ENCODE measurements around the gene COX4I1.
A peak's percentile ranks its signal among the peaks of the same experiment; 100 is the strongest.

COX4I1 gene

DNA sequence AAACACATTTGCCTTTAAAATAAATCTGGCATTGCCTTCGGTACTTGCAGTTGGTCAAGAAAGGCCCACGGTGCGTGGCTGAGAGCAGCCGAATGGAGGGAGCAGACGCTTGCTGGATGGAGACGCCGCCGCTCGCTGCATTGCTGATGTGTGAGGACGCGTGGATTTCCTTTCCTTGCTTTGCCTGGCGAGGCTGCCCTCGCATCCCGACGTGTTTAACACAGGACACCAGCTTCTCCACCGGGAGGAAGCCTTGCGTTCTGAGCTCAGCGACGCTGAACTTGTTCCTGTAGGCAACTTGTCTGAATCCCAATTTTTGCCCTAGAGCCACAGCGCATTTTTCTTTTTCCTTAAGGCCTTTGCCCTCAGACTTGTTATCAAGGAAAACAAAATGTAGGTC lies 45.8 kb downstream of the COX4I1 start:
- no peak overlapping the region for H3K4me3 ChIP-seq (ENCODE audit: low read depth in 1 of 2, low read length in 2 of 2)
- H3K27me3 ChIP-seq (ENCODE audit: control insufficient read depth in 1 of 2, insufficient read depth in 2 of 2, low read length in 2 of 2): no peaks in the 10 kb centered on the region

DNA sequence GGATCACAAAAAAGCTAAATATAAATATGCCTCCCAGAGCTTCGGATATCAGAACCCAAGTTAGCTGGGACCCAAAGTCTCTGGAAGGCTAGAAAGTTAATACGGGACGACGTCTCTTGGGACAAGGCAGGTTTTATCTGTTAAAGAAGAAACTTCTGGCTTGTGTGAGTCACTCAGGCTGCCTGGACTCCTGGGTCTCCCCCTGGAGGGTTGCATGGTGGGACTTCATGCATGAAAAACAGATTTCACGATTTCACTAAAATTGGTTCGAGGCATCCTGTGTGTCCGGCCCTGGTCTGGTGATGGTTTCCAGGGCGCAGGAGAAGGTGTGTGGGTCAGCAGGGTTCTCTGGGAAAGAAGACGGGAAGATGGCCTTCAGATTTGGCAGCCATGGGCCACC lies 47.0 kb downstream of the COX4I1 start:
- Histone ChIP-seq H3K9ac (ENCODE audit: low read depth in 1 of 2, low read length in 2 of 2) (no peak overlapping the region), H3K27ac (ENCODE audit: low read depth, low read length) (no peak overlapping the region), H3K27me3 (ENCODE audit: control insufficient read depth in 1 of 2, insufficient read depth in 2 of 2, low read length in 2 of 2) (no peaks in the 10 kb centered on the region), H3K36me3 (ENCODE audit: control insufficient read depth in 1 of 2, insufficient read depth in 2 of 2, low read length in 2 of 2) (no peaks in the 10 kb centered on the region), H3K4me3 (ENCODE audit: low read depth in 1 of 2, low read length in 2 of 2) (no peak overlapping the region), H3K9me3 (ENCODE audit: control insufficient read depth in 1 of 2, low read length in 2 of 2) (no peaks in the 10 kb centered on the region), H3K4me1 (ENCODE audit: control insufficient read depth in 1 of 2, insufficient read depth in 2 of 2, low read length in 2 of 2) (peaks cover 0 to 19% of the 10 kb centered on the region in 2 donors)

More for the DNA sequence above, 45.8 kb downstream of the COX4I1 start:
- Histone ChIP-seq H3K36me3 (ENCODE audit: control insufficient read depth in 1 of 2, insufficient read depth in 2 of 2, low read length in 2 of 2) (no peaks in the 10 kb centered on the region), H3K4me1 (ENCODE audit: control insufficient read depth in 1 of 2, insufficient read depth in 2 of 2, low read length in 2 of 2) (peaks cover 0 to 16% of the 10 kb centered on the region in 2 donors), H3K9me3 (ENCODE audit: control insufficient read depth in 1 of 2, low read length in 2 of 2) (no peaks in the 10 kb centered on the region), H3K9ac (ENCODE audit: low read depth in 1 of 2, low read length in 2 of 2) (no peak overlapping the region), H3K27ac (ENCODE audit: low read depth, low read length) (no peak overlapping the region)

DNA sequence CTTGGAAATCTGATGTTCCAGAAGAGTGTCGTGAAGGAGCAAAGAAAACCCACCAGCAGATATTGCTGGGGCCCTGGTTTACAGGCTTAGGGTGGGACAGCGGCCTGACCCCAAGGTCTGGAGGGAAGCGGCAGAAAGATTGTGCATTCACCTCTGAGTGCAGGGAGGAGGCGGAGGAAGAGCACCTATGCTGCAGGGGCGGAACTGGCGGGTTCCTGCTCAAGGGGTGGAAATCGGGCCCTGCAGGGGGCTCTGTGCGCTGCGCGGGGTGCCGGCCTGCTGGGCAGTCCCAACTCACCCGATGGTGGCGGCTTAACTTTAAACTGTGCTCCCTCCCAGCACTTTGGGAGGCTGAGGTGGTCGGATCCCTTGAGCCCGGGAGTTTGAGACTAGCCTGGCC lies 47.5 kb downstream of the COX4I1 start:
- Histone ChIP-seq H3K9ac (ENCODE audit: low read depth in 1 of 2, low read length in 2 of 2) (no peak overlapping the region), H3K27ac (ENCODE audit: low read depth, low read length) (no peak overlapping the region), H3K9me3 (ENCODE audit: control insufficient read depth in 1 of 2, low read length in 2 of 2) (no peaks in the 10 kb centered on the region)

DNA sequence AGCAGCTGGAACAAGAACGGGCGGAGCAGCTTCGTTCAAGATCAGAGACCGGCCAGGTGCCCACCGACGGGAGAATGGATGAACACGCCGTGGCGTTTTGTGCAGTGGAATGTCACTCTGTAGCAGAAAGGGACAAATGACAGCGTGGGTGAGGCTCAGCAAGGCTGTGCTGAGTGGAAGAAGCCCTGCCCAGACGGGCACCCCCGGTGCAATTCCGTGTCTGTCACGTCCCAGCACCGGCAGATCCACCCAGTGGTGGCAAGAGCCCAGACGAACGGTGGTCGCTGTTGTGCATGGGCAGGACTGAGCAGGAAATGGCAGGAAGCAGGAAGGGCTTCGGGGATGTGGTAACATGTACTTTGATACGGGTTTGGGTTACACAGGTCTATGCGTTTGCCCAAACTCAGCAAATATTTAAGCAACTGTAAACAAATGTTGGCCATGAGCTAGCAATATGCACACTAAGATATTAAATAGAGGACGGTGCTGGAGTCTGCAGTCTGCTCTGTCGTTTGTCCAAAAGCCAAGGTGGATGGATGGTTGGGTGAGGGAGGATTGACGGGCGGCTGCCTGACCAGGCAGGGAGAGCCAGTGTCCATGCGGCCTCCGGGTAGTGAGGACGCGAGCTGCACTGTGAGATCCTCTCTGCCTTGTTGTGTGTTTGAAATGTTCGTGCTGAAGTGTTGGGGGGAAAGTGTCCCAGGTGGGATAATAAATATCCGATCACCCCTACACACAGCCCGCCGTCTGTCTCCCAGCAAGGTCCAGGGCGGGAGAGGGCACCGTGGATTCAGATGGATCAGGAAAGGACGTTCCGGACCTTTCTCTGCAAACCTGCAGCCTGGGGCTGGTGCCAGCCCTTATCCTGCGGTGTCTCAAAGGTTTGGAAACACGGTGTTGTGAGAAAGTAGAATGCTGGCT lies 48.4 kb downstream of the COX4I1 start:
- H3K27ac ChIP-seq (ENCODE audit: low read depth, low read length): no peak overlapping the region
- no peaks in the 10 kb centered on the region for H3K27me3 ChIP-seq (ENCODE audit: control insufficient read depth in 1 of 2, insufficient read depth in 2 of 2, low read length in 2 of 2)
- H3K4me3 ChIP-seq (ENCODE audit: low read depth in 1 of 2, low read length in 2 of 2): peak overlapping the region; percentile 31 to 63
- peaks cover 0 to 19% of the 10 kb centered on the region in 2 donors for H3K4me1 ChIP-seq (ENCODE audit: control insufficient read depth in 1 of 2, insufficient read depth in 2 of 2, low read length in 2 of 2)
- H3K9me3 ChIP-seq (ENCODE audit: control insufficient read depth in 1 of 2, low read length in 2 of 2): no peaks in the 10 kb centered on the region
- no peak overlapping the region for H3K9ac ChIP-seq (ENCODE audit: low read depth in 1 of 2, low read length in 2 of 2)
- H3K36me3 ChIP-seq (ENCODE audit: control insufficient read depth in 1 of 2, insufficient read depth in 2 of 2, low read length in 2 of 2): no peaks in the 10 kb centered on the region

More for the DNA sequence above, 47.5 kb downstream of the COX4I1 start:
- Histone ChIP-seq H3K4me1 (ENCODE audit: control insufficient read depth in 1 of 2, insufficient read depth in 2 of 2, low read length in 2 of 2) (peaks cover 0 to 19% of the 10 kb centered on the region in 2 donors), H3K36me3 (ENCODE audit: control insufficient read depth in 1 of 2, insufficient read depth in 2 of 2, low read length in 2 of 2) (no peaks in the 10 kb centered on the region), H3K27me3 (ENCODE audit: control insufficient read depth in 1 of 2, insufficient read depth in 2 of 2, low read length in 2 of 2) (no peaks in the 10 kb centered on the region), H3K4me3 (ENCODE audit: low read depth in 1 of 2, low read length in 2 of 2) (no peak overlapping the region)

DNA sequence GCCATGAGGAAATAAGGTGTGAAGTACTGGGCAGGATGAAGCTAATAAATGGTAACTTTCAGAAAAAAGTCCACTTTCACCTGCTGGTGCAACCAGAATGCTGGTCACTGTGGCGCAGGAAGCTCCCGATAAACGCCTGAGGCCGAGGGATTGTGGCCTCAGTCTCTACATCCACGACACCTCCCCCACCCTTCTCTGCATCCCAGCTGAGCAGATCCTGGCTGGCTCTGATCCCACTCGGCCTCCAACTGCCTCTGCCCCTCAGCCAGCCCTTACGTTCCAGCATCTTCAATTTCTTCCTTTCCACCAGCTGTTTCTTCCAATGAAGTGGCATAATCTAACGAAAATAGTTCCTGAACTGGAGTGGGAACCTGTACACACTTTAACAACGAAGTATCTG lies 49.5 kb downstream of the COX4I1 start:
- Histone ChIP-seq H3K27ac (ENCODE audit: low read depth, low read length) (no peak overlapping the region), H3K4me1 (ENCODE audit: control insufficient read depth in 1 of 2, insufficient read depth in 2 of 2, low read length in 2 of 2) (peaks cover 0 to 19% of the 10 kb centered on the region in 2 donors), H3K9ac (ENCODE audit: low read depth in 1 of 2, low read length in 2 of 2) (no peak overlapping the region), H3K4me3 (ENCODE audit: low read depth in 1 of 2, low read length in 2 of 2) (no peak overlapping the region), H3K36me3 (ENCODE audit: control insufficient read depth in 1 of 2, insufficient read depth in 2 of 2, low read length in 2 of 2) (no peaks in the 10 kb centered on the region), H3K27me3 (ENCODE audit: control insufficient read depth in 1 of 2, insufficient read depth in 2 of 2, low read length in 2 of 2) (no peaks in the 10 kb centered on the region), H3K9me3 (ENCODE audit: control insufficient read depth in 1 of 2, low read length in 2 of 2) (no peaks in the 10 kb centered on the region)

DNA sequence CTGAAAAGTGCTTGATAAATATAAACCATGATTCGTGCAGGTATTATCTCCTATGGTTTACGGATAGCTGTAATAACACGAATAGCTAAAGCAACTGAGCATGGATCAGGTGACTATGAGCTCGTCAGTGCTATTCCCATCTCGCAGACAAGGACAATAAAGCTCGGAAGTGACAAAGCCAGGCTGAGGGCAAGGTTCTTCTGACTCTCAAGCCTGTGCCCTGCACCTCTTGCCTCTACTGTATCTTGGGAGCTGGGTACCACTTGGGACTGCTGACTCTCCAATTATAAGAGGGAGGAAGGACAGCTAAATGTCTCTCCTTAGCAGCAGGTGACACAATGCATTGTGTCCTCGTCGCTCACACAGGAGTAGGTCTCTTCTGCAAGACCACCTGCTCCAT lies 49.9 kb downstream of the COX4I1 start:
- Histone ChIP-seq H3K9ac (ENCODE audit: low read depth in 1 of 2, low read length in 2 of 2) (no peak overlapping the region), H3K36me3 (ENCODE audit: control insufficient read depth in 1 of 2, insufficient read depth in 2 of 2, low read length in 2 of 2) (no peaks in the 10 kb centered on the region), H3K4me1 (ENCODE audit: control insufficient read depth in 1 of 2, insufficient read depth in 2 of 2, low read length in 2 of 2) (peaks cover 0 to 19% of the 10 kb centered on the region in 2 donors), H3K9me3 (ENCODE audit: control insufficient read depth in 1 of 2, low read length in 2 of 2) (no peaks in the 10 kb centered on the region), H3K27ac (ENCODE audit: low read depth, low read length) (no peak overlapping the region), H3K4me3 (ENCODE audit: low read depth in 1 of 2, low read length in 2 of 2) (no peak overlapping the region), H3K27me3 (ENCODE audit: control insufficient read depth in 1 of 2, insufficient read depth in 2 of 2, low read length in 2 of 2) (no peaks in the 10 kb centered on the region)

DNA sequence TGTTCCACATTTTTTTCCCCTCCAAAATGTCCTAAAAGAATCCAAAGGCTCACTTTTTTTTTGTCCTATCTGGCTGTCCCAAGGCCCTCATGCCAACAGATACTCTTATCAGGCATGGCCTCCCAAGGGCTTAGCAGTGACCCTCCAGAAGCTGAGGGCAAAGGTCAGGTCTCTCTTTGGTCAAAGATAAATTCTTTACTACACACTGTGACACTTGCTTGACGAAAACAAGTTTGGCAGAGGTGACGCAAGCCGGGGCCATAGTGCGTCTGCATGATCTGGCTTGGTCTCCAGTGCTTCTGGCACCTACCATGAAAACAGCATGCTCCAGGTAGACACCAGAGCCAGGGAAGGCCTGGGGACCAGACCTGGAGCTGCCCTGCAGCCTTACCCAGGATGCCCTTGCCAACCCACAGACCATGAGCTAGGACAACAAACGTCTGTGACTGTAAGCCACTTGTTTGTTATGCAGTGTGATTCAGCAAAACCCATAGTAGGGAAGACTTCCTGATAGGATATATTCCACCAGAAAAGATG lies 50.9 kb downstream of the COX4I1 start:
- Histone ChIP-seq H3K9me3 (ENCODE audit: control insufficient read depth in 1 of 2, low read length in 2 of 2) (peaks cover 0 to 2% of the 10 kb centered on the region in 2 donors), H3K9ac (ENCODE audit: low read depth in 1 of 2, low read length in 2 of 2) (no peak overlapping the region), H3K27me3 (ENCODE audit: control insufficient read depth in 1 of 2, insufficient read depth in 2 of 2, low read length in 2 of 2) (no peaks in the 10 kb centered on the region), H3K4me3 (ENCODE audit: low read depth in 1 of 2, low read length in 2 of 2) (no peak overlapping the region), H3K27ac (ENCODE audit: low read depth, low read length) (no peak overlapping the region), H3K36me3 (ENCODE audit: control insufficient read depth in 1 of 2, insufficient read depth in 2 of 2, low read length in 2 of 2) (no peaks in the 10 kb centered on the region), H3K4me1 (ENCODE audit: control insufficient read depth in 1 of 2, insufficient read depth in 2 of 2, low read length in 2 of 2) (peaks cover 0 to 15% of the 10 kb centered on the region in 2 donors)

DNA sequence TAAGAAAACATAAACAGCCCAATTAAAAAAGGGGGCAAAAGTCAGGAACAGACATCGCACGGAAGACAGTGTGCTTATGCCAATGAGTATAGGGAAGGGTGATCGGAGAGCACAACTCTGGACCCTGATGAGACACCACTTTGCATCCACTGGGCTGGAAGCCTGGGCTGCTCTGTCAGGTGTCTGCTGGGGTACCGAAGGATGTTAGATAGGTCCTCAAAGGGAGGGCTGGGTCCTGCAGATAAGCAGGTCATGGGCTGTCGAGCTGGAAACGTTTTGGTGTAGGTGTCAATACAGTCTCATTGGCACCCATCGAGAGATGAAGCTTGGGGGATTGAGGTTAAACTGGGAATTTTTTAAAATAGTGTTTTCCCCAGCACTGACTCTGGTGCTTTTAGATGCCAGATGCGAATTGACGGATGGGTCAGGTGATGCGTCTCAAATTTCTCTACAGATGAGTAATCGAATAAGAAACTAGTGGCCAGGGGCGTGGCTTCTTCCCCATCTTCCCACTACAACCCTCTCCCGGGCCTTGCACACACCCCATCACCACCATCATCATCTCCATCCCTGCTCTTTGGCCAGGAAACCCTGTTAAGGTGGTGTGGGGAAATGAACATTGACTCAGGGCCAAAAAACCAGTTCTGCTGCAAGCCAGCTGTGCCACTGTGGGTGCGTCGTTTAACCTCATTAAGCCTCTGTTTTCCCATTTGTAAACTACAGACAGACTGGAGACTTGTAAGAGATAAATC lies 51.7 kb downstream of the COX4I1 start:
- Histone ChIP-seq H3K4me1 (ENCODE audit: control insufficient read depth in 1 of 2, insufficient read depth in 2 of 2, low read length in 2 of 2) (peaks cover 0 to 15% of the 10 kb centered on the region in 2 donors), H3K36me3 (ENCODE audit: control insufficient read depth in 1 of 2, insufficient read depth in 2 of 2, low read length in 2 of 2) (no peaks in the 10 kb centered on the region), H3K27me3 (ENCODE audit: control insufficient read depth in 1 of 2, insufficient read depth in 2 of 2, low read length in 2 of 2) (no peaks in the 10 kb centered on the region), H3K9ac (ENCODE audit: low read depth in 1 of 2, low read length in 2 of 2) (no peak overlapping the region), H3K27ac (ENCODE audit: low read depth, low read length) (no peak overlapping the region), H3K4me3 (ENCODE audit: low read depth in 1 of 2, low read length in 2 of 2) (no peak overlapping the region), H3K9me3 (ENCODE audit: control insufficient read depth in 1 of 2, low read length in 2 of 2) (peaks cover 0 to 2% of the 10 kb centered on the region in 2 donors)

DNA sequence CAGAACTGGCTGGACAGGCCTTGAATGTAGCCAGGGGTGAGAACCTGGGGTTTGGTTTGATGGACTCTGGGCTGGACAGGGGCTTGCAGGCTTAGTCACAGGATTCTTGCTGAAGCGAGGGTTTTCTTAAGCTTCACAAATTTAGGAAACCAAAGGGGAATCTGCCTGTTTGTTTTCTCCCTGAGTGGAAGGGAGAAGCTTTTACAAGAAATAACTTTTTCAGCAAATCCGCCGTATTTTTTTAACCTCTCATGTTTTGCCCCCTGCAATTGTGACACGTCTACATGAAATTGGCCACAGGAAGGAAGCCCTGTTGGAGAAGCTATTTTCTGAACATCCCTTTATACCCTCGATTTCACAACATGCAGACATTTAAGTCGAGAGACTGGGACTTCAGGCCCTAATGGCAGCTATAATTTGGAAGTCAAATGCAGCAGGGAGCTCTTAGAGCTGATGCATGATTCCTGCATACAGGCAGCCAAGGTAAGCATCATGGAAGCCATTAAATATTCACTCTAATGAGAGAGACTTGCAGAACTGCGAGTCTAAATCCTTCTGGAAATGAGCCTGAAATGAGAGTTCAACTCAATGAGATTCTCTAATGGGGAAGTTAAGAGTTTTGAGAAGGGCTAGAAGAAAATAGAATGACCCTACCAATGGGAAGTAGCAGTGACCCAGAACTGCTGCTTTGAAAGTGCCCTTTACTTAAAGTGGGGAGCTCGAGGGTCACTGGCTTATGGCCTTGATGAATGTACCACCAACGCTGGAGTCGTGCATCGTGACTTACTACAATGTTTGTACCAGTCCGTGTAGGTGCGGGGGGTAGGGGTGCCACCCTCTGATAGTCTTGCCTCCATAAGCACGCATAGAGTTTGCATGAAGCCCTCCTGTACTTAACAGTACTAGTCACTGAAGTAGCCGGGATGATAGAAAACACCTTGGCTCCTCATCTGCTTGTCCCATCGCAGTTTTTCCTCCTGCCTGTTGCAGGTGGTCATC lies 54.4 kb downstream of the COX4I1 start:
- no peak overlapping the region for H3K4me3 ChIP-seq (ENCODE audit: low read depth in 1 of 2, low read length in 2 of 2)
- peaks cover 0 to 5% of the 10 kb centered on the region in 2 donors for H3K4me1 ChIP-seq (ENCODE audit: control insufficient read depth in 1 of 2, insufficient read depth in 2 of 2, low read length in 2 of 2)
- peaks cover 0 to 2% of the 10 kb centered on the region in 2 donors for H3K9me3 ChIP-seq (ENCODE audit: control insufficient read depth in 1 of 2, low read length in 2 of 2)
- H3K27me3 ChIP-seq (ENCODE audit: control insufficient read depth in 1 of 2, insufficient read depth in 2 of 2, low read length in 2 of 2): no peaks in the 10 kb centered on the region
- H3K9ac ChIP-seq (ENCODE audit: low read depth in 1 of 2, low read length in 2 of 2): no peak overlapping the region
- no peak overlapping the region for H3K27ac ChIP-seq (ENCODE audit: low read depth, low read length)
- H3K36me3 ChIP-seq (ENCODE audit: control insufficient read depth in 1 of 2, insufficient read depth in 2 of 2, low read length in 2 of 2): no peaks in the 10 kb centered on the region
